Mesodermal cell (in vitro differentiated cells): Measurements from ENCODE around the gene ATG16L2.
"Not testable (repeated sequence)": the region's sequence is repeated elsewhere in the genome, so short reads cannot be mapped to it uniquely, and the experiment has no call there.

Source experiments
- H3K27ac ChIP-seq: 2 replicates; pipeline ENCODE4 v1.7.0; 2013; ENCODE audit warnings: mild to moderate bottlenecking, low read depth, low read length, moderate library complexity; ENCODE audit not compliant: severe bottlenecking
- H3K36me3 ChIP-seq: 2 replicates; pipeline ENCODE4 v1.7.1; 2013; ENCODE audit warnings: mild to moderate bottlenecking, low read length, moderate library complexity; ENCODE audit not compliant: control insufficient read depth, insufficient read depth
- H3K4me1 ChIP-seq: one replicate; pipeline ENCODE4 v1.7.1; 2013; ENCODE audit warnings: mild to moderate bottlenecking, low read length; ENCODE audit not compliant: insufficient read depth, control insufficient read depth, poor library complexity, severe bottlenecking
- H3K4me3 ChIP-seq: 2 replicates; pipeline ENCODE4 v1.7.0; 2013; ENCODE audit warnings: low read length, control low read depth, mild to moderate bottlenecking; ENCODE audit not compliant: insufficient read depth, poor library complexity, severe bottlenecking; ENCODE audit errors: extremely low read depth
- H3K9me3 ChIP-seq: 2 replicates; pipeline ENCODE4 v1.7.1; 2013; ENCODE audit warnings: mild to moderate bottlenecking, low read length, moderate library complexity; ENCODE audit not compliant: control insufficient read depth
- WGBS, 2 experiments: methylation state at CpG; one replicate each; pipeline ENCODE4 v1.1.5; 2013; ENCODE audit warnings: missing lambda C conversion rate in 2 of 2; ENCODE audit not compliant: insufficient coverage in 2 of 2; 5-methylcytosine and 5-hydroxymethylcytosine counted together

Gene ATG16L2

DNA sequence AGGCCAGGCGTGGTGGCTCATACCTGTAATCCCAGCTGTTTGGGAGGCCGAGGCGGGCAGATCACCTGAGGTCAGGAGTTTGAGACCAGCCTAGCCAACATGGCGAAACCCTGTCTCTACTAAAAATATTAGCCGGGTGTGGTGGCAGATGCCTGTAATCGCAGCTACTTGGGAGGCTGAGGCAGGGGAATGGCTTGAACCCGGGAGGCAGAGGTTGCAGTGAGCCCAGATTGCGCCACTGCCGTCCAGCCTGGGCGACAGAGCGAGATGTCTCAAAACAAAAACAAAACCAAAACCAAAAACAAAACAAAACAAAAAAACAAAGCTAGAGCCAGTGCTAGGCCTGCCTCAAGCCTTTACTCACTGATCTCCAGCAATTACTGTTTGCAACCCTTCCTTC lies 13.4 kb downstream of the ATG16L2 start:
- H3K36me3 ChIP-seq, H3K4me3 ChIP-seq, H3K9me3 ChIP-seq, H3K27ac ChIP-seq: not testable (repeated sequence)
- WGBS, 2 experiments: 90 to 100% methylated on average over 9 of the region's 11 CpGs
- H3K4me1 ChIP-seq: peaks cover 12% of the 10 kb centered on the region

DNA sequence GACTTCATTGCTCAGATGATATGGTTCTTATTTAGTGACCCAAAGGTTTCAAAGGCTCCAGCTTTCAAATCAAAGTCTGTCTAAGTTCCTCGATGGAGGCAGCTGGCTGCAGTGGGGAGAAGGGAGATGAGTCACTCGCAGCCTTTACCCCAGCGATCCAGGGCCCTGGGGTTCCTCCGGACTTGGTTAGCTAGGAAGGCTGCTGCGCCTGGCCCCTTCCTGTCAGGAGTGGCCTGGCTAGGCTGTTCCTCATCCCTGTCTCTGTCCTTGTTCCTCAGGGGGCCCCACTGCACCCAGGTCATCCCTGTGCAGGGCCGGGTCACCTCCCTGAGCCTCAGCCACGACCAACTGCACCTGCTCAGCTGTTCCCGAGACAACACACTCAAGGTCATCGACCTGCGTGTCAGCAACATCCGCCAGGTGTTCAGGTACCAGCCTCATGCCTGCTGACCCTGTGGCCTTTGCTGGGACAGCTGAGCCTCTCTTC lies 13.9 kb downstream of the ATG16L2 start:
- Histone ChIP-seq H3K4me3 (no peak overlapping the region), H3K9me3 (no peaks in the 10 kb centered on the region), H3K4me1 (peaks cover 12% of the 10 kb centered on the region), H3K27ac (no peak overlapping the region), H3K36me3 (peaks cover 3% of the 10 kb centered on the region)
- WGBS, 2 experiments: 90 to 92% methylated on average over 9 to 11 of the region's 11 CpGs

DNA sequence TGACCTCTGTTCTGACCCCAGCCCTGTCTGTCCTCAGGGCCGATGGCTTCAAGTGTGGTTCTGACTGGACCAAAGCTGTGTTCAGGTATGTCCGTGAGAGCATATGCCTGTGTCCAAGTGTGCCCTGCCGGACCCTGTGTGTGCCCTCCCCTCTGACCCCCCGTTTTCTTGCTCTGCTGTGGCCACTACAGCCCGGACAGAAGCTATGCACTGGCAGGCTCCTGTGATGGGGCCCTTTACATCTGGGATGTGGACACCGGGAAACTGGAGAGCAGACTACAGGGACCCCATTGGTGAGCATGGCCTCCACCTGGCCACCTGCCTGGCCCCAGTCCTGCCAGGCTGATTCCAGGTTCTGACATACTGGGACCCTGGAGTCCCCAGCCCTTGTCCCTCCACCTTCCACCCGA lies 14.5 kb downstream of the ATG16L2 start:
- Histone ChIP-seq H3K4me1 (peaks cover 12% of the 10 kb centered on the region), H3K27ac (no peak overlapping the region), H3K4me3 (no peak overlapping the region), H3K9me3 (no peaks in the 10 kb centered on the region), H3K36me3 (peaks cover 3% of the 10 kb centered on the region)
- 86 to 89% methylated on average over 7 of the region's 7 CpGs for WGBS, 2 experiments

DNA sequence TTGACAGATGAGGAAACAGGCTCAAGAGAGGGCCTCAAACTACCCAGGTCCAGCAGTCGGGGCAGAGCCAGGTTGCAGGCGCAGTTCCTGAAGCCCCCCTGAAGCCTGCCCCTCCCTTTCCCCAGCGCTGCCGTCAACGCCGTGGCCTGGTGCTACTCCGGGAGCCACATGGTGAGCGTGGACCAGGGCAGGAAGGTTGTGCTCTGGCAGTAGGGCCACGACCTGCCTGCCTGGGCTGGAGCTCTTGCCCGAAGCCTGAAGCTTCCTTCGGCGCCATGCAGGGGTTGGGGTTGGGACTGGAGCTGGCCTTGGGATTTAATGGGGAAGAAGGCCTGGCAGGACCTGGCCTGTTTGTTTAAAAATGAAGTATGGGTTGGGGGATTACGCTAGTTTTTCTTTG lies 15.0 kb downstream of the ATG16L2 start:
- Histone ChIP-seq H3K4me1 (peaks cover 12% of the 10 kb centered on the region), H3K27ac (no peak overlapping the region), H3K9me3 (no peaks in the 10 kb centered on the region), H3K4me3 (no peak overlapping the region), H3K36me3 (peaks cover 3% of the 10 kb centered on the region)
- 94 to 96% methylated on average over 10 to 12 of the region's 13 CpGs for WGBS, 2 experiments

DNA sequence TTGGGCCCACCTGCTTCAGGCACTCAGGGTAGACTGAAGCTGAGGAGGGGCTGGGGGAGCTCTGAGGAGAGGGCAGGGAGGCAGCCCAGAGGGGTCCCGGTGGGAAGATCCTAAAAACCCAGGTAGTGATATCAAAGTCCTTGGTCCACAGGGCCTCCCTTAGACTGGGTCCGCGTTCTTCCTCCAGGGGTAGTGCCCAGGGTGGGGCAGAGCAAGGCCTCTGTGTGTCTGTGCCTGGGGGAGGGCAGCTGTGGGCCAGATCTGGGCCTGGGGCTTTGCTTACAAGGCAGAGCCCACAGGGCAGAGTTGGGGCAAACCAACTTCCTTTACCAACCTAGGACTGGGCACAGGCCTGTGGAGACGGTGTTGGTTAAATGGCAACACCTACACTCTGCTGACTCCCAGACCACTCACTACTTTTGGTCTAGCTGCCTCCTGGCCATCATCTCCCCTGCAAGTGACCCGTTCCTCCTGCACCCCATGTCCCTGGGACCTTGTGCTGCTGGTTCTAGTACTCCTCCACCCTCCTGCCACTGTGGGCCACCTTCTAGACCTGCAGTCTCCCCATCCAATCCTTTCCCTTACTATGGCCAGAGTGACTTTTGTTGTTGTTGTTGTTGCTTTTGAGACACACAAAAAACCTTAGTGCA lies 15.8 kb downstream of the ATG16L2 start:
- Histone ChIP-seq H3K4me1 (peaks cover 12% of the 10 kb centered on the region), H3K27ac (no peak overlapping the region), H3K4me3 (no peak overlapping the region), H3K36me3 (peaks cover 3% of the 10 kb centered on the region), H3K9me3 (no peaks in the 10 kb centered on the region)
- 90 to 95% methylated on average over 4 to 5 of the region's 5 CpGs for WGBS, 2 experiments

DNA sequence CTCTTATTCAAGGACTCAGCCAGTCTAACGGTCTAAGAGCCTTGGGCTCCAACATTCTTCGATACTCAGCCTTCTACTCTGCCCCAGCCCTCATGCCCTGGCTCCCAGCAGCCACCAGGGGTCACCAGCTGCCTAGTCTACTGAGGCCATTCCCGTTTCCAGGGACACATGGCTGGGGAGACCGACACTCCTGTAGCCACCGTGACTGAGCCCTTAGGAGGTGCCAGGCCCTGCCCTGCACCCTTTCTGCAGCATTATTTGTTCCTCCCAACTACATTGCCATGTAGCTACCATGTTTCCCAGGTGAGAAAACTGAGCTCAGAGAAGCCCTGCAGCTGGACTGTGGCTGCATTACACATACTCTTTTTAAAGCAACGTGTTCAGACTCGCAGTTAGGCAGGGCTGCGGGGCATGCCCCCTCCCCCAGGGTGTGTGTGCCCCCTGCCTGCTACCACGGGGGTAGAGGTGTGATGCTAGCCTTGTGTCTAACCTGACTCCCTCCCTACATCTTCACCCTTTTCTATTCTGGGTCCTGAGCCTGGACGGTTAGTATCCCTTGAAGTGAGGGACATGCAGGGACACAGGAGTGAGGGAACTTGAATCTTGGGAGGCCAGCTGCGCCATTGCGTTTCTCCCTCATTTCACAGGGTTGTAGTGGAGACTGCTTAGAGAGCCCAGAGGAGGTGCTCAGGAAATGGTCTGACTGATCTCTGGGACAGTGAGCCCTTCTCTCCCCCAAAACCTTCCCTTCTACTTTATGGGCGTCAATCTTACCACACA lies 17.5 kb downstream of the ATG16L2 start:
- Histone ChIP-seq H3K4me1 (peaks cover 12% of the 10 kb centered on the region), H3K4me3 (no peak overlapping the region), H3K9me3 (no peaks in the 10 kb centered on the region), H3K27ac (no peak overlapping the region), H3K36me3 (peaks cover 11% of the 10 kb centered on the region)
- 39 to 45% methylated on average over 6 to 7 of the region's 13 CpGs for WGBS, 2 experiments

DNA sequence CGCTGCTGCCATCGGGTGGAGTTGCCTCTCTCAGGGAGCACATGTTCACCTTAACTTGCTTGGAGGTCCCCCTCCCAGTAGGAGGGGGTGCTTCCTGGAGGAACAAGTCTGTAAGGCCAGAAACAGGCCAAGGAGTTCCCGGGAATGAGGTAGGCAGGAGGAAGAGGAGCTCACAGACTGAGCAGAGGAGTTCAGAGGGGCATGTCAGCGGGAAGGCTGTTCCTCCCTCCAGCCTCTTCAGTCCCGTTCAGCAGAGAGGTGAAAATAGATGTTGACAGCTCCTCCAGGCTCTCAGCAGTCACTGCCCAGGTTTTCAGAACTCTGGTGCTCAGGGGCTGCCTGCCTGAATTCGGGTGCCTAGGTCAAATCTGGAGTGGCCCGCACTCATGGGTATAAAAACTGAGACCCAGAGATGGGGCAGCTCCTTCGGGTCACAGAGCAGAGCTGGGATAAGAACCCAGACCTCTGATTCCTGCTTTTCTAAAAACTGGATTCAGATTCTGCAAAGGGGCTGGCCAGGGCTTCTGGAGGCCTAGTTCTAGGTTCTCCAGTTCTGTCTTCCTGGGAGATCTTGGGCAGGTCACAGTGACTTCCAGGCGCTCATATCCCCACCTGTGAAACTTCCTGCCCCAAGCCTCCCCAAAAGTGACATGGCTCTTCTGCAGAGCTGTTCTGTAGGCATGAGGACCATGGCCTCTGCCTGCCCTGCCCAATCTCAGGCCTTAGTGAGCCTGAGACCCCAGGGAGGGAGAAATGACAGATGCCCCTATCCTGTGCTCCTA lies 18.3 kb downstream of the ATG16L2 start:
- 90 to 100% methylated on average over 5 to 6 of the region's 9 CpGs for WGBS, 2 experiments

DNA sequence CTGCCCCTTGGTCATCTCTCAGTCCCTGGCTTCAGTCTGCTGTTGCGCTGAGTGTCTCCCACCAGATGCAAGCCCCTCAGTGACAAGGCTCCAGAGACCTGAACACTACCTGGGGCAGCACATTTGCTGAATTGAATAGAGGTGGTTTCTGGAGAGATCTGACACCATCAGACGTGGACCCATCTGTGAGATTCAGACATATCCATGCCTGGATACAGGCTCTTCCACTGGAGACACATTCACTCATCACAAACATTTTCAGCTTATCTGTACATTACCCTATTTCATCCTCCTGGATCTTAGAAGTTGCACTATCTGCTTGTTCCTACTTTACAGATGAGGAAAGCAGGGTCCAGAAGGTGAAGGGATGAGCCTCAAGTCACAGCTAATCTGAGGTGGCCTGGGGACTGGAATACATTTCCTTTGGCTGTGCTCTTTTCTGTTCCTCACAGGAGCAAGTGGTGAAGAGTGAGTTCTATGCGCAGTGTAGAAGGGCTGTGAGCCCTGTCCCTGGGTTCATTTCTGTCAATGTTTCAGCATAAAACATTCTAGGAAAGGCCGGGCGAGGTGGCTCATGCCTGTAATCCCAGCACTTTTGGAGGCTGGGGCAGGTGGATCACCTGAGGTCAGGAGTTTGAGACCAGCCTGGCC lies 19.0 kb downstream of the ATG16L2 start:
- Histone ChIP-seq H3K27ac (no peak overlapping the region), H3K4me3 (no peak overlapping the region), H3K9me3 (no peaks in the 10 kb centered on the region), H3K4me1 (peaks cover 12% of the 10 kb centered on the region), H3K36me3 (peaks cover 20% of the 10 kb centered on the region)
- 93 to 96% methylated on average over 5 of the region's 5 CpGs for whole genome bisulfite sequencing, 2 experiments

More for the DNA sequence above, 18.3 kb downstream of the ATG16L2 start:
- Histone ChIP-seq H3K36me3 (peaks cover 14% of the 10 kb centered on the region), H3K4me3 (no peak overlapping the region), H3K4me1 (peaks cover 12% of the 10 kb centered on the region), H3K27ac (no peak overlapping the region), H3K9me3 (no peaks in the 10 kb centered on the region)

DNA sequence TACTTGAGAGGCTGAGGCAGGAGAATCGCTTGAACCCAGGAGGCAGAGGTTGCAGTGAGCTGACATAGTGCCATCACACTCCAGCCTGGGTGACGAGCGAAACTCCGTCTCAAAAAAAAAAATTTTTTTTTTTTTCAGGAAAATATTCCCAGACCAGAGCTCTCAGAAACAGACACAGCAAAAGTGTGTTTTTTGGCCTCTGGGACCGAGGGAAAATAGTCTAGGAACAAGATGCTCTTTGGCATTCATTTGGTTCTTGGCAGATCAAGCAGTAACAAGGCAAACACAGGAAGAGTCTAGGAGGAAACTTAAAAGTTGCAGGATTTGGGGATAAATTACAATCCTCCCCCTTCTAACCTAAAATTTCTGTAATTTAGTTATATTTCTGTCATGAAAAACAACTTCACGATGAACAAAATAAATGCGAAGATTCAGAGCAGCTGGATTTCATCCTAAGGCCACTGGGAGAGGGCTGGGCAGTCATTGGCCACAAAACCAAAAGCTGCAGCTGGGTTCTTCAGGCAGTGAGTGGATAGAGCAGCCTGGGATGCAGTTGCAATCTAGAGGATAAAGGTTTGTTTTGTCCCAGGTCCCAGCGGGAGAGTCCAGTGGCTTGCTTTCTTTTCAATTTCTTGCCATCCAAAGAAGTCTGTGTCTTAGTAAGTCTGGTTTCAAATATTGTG lies 19.7 kb downstream of the ATG16L2 start:
- 89 to 93% methylated on average over 4 to 7 of the region's 8 CpGs for WGBS, 2 experiments
- no peak overlapping the region for H3K4me3 ChIP-seq
- H3K9me3 ChIP-seq: no peaks in the 10 kb centered on the region
- no peak overlapping the region for H3K27ac ChIP-seq
- peaks cover 12% of the 10 kb centered on the region for H3K4me1 ChIP-seq
- H3K36me3 ChIP-seq: peaks cover 25% of the 10 kb centered on the region

DNA sequence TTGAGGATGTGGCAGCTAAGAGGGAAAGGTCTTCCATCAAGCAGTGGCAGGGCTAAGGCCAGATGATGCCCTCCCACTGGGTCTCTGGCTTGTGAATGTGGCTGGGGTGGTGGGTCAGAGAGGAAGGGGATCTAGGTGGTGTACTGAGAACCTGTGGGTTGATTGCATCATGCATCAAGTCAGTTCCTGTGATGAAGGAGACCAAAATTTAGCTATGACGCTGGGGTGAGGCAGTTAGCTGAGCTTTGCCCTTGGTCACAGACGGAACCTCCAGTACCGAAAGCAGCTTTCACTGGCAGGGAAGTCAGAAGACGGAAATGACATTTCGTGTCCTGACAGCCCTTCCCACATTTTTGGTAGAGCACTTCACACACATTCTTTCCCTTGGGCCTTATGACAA lies 20.7 kb downstream of the ATG16L2 start:
- Histone ChIP-seq H3K36me3 (peaks cover 31% of the 10 kb centered on the region), H3K9me3 (no peaks in the 10 kb centered on the region), H3K27ac (no peak overlapping the region), H3K4me1 (peaks cover 17% of the 10 kb centered on the region), H3K4me3 (no peak overlapping the region)
- WGBS, 2 experiments: 95 to 97% methylated on average over 5 of the region's 5 CpGs
